Activated CD4-positive, alpha-beta T cell treated with anti-CD3 and anti-CD28 coated beads, Interleukin-2, amount 50 U/mL, for 16 hours (primary cell): ENCODE data around the gene SPRN.
A peak's percentile ranks its signal among the peaks of the same experiment; 100 is the strongest.
"Not testable (repeated sequence)": the region's sequence is repeated elsewhere in the genome, so short reads cannot be mapped to it uniquely, and the experiment has no call there.

Experiments
- DNase-seq: peaks from one replicate; pipeline ENCODE4 v3.0.0-alpha.2; 2020

The SPRN gene

DNA sequence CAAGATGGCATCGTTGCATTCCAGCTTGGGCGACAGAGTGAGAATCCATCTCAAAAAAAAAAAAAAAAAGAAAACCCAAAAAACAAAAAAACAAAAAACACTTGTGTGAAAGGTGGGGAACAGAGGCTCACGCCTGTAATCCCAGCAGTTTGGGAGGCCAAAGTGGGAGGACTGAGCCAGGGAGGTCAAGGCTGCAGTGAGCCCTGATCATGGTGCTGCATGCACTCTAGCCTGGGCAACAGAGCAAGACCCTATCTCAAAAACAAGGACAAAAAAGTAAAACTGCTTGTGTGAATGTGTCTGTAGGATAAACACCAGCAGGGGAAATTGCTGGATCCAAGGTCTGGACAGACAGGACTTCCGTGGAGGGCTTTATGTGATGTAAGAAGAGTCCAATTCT lies 40.9 kb downstream of the SPRN start:
- no peak for DNase-seq

GRCh38 chr10:133381036-133381435 lies 43.4 kb downstream of the SPRN start:
- DNase-seq, result no peak

GRCh38 chr10:133379801-133380666 lies 44.4 kb downstream of the SPRN start:
- DNase-seq, result no peak

DNA sequence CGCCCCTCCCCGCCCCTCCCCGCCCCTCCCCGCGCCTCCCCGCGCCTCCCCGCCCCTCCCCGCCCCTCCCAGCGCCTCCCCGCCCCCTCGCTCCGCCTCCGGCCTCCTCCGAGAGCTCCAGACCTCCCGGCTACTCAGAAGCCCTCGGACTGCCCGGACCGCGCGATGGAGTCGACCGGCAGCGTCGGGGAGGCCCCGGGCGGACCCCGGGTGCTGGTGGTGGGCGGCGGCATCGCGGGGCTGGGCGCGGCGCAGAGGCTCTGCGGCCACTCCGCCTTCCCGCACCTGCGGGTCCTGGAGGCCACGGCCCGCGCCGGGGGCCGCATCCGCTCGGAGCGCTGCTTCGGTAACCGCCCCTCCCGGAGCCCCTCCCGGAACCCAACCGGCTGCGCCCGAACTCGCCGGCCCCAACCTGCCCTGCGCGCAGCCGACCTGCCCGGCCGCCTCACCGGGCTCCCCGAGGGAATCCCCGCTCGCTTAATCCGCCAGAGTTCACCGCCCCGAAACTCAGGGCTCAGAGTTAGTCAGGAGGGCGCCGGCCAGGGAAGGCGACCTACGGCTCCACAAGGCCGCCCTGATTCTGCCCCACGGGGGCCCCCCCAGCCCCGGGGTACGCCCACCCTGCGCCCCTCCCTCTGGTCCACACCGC lies 45.1 kb downstream of the SPRN start, which contains the start of gene PAOX:
Gene PAOX, plus strand, starts transcription at position 111 of the 649 bp plus-strand sequence. Its CDS starts 55 bp downstream, at position 166.
- peak; percentile 29 for DNase-seq

DNA sequence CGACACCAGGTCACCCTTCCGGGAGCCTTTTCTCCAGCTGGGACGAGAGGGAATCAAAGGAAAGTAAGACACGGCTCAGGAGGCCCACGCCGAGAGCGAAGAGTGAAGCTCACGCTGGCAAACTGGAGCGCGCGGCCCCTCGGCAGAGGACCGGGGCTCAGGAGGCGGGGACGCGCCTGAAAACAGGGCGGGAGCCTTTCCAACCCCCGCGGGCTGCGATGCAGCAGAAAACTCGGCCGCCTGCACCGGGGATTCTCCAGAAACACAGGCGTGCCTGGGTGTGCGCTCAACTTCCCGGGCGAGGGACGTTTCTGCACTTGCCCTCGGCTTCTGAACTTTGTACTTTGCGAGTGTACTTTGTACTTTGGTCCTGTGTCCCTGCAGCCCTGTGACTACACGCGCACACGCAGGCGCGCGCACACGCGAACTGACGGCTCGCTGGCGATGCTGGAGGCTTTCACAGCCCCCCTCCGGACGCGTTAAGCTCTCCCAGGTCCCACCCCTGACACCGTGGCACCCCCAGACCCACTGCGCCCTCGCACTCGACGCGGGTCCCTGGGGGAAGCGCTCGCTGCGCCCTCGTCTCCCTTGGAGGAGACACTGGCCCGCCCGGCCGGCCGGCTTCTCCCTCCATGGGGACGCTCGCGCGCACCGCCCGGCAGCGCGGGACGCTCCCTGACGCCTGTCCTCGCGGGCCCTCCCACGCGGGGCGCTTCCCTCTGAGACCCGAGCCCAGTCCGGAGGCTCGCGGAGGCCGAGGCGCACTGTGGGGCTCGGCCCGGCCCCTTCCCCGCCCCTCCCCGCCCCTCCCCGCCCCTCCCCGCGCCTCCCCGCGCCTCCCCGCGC lies 46.0 kb downstream of the SPRN start:
- peak; percentile 32 for DNase-seq

DNA sequence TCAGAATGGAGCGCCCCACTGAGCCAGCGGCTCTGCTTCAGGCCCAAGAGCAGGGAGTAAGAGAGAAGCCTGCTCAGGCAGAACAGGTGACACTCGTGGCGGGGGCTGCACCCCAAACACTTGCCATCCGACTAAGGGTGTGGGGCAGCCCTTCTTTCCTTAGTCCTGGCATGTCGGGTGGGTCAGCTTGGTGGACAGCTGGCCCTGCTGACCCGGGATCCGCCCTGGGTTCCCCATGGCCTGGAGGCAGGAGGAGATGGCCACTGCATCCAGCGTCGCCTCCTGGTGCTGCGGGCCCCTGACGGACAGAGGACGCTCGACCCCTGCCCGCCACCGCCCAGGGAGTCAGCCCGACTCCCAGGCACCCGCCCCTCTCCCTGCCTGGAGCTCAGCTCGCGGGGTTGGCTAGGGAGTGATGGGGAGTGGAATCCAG lies 46.6 kb downstream of the SPRN start:
- no peak for DNase-seq

GRCh38 chr10:133377025-133377817 lies 47.2 kb downstream of the SPRN start:
- DNase-seq, result no peak

DNA sequence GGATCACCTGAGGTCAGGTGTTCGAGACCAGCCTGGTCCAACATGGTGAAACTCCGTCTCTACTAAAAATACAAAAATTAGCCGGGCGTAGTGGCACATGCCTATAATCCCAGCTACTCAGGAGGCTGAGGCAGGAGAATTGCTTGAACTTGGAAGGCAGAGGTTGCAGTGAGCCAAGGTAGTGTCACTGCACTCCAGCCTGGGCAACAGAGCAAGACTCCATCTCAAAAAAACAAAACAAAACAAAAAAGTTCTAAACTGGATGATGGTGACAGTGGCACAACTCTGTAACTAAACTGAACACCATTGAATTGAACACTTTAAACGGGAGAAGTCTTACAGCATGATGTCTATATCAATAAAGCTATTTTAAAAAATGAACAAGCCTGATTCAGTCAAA lies 48.2 kb downstream of the SPRN start:
- DNase-seq, result not testable (repeated sequence)

DNA sequence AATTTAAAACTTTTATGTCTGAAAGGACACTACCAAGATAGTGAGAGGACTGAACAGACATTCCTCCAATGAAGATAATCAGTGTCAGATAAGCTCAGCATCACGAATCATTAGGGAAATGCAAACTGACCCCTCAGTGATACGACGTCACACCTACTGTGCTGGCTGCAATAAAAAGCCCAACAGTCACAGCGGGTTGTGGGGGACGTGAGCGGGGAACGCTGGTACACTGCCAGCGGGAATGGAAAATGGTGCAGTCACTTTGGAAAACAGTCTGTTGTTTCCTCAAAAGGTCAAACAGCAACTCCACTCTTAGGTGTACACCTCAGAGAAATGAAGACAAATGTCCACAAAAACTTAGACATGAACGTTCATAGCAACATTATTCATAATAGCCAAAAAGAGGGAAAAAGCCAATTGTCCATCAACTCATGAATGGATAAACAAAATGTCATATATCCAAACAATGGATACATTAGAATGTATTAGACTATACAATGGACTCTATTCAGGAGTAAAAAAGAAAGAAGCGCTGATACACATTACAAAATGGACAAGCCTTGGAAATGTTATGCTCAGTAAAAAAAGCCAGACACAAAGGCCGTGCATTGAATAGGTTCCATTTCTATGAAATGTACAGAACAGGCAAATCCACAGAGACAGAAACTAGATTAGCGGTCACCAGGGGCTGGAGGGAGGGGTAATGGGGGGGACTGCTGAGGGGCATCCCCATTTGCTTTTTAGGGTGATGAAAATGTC lies 48.9 kb downstream of the SPRN start:
- DNase-seq, result no peak

DNA sequence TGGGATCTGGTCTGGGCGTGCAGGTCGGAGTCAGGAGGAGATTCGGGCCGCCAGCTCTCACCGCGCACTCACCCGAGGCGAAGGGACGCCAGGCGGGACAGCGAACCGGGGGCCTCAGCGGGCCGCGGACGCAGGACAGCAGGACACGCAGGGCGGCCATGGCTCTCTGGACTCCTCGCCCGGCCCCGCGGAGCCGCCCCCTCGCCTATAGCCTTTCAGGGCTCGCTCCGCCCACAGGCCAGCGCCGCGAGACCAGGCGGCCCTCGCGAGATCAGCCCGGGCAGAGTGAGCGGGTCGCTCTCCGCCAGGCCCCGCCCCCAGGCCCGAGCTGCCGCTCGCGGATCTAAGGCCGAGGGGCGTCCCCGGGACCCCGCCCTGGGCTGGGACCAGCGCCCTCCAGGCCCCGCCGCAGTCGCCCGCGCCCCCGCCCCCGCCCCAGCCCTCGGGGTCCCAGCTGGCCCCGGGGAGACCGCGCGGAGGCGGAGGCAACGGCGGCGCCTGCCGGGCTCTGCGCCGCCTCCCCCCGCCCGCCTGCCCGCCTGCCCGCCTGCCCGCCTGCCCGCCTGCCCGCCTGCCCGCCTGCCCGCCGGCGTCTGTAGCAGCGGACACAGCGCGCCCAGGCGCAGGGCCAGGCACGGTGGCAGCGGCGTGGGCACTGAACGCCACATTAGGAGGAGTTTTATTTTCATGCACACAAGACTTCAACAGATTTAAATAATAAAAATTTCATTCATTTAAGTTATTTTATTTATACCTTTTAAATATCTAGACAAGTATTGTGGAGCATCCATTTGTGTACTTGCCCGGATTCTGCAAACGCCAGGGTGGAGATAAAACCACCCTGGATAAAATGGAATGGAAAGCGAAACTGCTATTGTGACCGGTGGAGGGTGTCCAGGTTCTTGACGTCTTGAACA lies 51.0 kb downstream of the SPRN start, which contains the start of gene ECHS1:
Gene ECHS1, minus strand, starts transcription at position 181 of the 917 bp plus-strand sequence. Its CDS starts 21 bp downstream, at position 160.
- DNase-seq, result peak; percentile 95

DNA sequence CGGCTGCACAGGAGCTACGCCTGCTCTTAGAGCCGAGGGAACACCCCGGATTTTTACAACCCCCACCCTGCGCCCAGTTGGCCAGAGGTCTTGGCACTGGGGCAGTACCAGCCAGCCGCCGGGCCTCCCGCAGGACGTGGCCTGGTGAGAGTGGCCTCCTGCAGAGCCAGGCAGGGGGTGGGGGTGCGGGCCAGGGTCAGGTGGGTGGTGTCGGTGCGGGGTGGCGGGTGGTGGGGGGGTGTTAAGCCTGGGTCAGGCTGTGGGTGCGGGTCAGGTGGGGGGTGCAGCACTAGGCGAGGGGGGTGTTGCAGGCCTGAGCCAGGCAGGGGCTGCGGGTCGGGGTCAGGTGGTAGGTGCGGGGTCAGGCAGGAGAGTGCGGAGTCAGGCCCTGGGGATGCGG lies 51.9 kb downstream of the SPRN start:
- no peak for DNase-seq
